Cortex of kidney (tissue), 1 donor: Measurements from ENCODE around the gene TCEAL7.

Experiments used
- DNase-seq: peaks from one replicate; lab custom pipeline; 2025; lab: John Stamatoyannopoulos, UW

TCEAL7 gene

DNA sequence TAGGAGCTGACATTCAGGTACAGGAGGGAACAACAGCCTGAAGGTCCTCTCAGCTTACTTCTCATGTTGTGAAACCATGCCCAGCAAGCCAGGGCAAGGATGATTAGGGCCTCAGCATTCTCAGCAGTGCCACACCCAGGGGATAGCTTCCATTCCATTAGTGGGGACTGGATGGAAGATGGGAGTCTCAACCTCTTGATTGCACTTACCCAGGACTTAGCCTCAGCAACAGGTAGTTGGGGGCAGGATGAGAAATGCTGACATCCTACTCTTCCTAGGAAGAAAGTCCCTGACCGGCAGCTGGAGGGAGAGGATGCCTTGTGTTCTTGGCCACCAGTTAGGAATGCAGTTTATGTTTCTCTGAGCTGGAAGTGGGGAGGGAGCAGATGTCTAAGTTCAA is 37.5 kb downstream of the TCEAL7 start:
- no peak for DNase-seq

DNA sequence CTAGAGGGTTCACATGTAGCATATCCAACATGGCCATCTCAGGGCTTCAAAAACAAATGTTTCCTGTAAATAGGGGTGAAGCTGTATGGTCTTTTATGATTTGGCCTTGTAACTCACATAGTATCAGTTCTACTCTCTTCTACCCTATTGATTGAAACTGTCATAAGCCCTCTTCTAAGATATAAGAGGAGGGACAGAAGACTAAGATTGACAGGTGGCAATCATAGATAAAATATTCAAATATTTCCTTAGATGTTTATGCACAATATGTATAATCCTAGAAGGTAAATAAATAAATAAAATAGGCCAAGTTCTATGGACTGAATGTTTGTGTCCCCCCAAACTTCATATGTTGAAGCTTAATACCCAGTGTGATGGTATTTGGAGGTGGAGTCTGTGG is 39.4 kb downstream of the TCEAL7 start:
- no peak for DNase-seq

DNA sequence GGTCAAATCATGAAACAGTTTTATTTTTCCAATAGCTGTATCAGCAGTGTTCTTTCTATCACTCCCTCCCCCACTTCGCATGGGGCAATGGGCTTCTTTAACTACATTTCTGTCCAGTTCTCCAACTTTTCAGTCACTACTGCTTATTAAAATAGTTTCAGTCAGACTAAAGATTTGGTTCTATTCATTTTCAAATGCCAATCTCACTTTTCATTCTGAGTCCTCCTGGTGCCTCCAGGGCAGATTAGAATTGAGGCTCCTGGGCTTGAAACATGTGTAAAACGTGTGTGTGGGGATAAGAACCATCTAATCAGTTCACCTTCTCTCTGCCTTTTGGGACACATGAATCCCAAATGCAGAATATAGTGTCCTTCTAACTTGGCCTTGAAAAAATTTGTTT is 42.8 kb downstream of the TCEAL7 start:
- DNase-seq = no peak

DNA sequence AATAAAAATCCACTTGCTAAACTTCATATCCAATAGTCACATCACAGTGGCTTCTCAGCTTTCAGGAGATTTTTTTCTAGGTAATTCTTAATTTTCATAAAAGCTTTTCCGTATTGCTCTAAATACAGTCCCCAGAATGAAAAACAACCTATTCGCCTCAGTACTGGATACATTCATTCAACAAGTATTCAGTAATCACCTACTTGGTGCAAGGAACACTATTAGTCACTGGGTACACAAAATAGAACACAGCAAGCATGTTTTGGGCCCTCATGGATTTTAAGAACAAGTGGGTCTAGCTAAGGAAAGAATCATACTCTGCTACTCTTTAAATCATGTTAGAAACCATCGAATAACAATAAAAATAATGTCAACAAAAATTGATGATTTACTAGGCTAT is 43.5 kb downstream of the TCEAL7 start:
- DNase-seq = no peak

GRCh38 chrX:103376118-103376978 is 46.3 kb downstream of the TCEAL7 start, which contains the start of gene BEX3:
Gene BEX3, plus strand, starts transcription at chrX:103376538. Its CDS starts 984 bp downstream, at chrX:103377522.
- DNase-seq = no peak

DNA sequence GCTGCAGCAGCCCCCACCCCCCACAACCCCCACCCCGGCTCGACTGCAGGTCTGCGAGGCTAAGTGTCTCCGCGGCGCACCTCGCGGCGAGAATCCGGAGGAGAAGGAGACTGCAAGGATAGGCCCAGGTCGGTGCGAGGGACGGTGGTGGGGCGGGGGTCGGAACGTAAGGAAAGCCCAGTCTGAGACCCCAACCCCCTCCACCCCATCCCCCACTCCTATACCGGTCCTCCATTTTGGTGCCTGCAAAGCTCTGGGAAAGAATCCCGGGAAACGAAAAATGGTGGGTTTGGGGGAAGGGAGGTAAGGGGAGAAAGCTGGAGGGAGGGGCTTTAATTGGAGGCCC is 46.9 kb downstream of the TCEAL7 start:
- no peak for DNase-seq

GRCh38 chrX:103378990-103379389 is 49.0 kb downstream of the TCEAL7 start:
- DNase-seq = no peak
